ENCODE measurements around the gene SGTA. TPM values are rescaled to one million over a fixed set of nuclear protein-coding genes. Genes with fewer than 3 reads are reported as not detected.

The SGTA gene
- total RNA-seq, 1 donor from 2014 or later, result 72.6 TPM

DNA sequence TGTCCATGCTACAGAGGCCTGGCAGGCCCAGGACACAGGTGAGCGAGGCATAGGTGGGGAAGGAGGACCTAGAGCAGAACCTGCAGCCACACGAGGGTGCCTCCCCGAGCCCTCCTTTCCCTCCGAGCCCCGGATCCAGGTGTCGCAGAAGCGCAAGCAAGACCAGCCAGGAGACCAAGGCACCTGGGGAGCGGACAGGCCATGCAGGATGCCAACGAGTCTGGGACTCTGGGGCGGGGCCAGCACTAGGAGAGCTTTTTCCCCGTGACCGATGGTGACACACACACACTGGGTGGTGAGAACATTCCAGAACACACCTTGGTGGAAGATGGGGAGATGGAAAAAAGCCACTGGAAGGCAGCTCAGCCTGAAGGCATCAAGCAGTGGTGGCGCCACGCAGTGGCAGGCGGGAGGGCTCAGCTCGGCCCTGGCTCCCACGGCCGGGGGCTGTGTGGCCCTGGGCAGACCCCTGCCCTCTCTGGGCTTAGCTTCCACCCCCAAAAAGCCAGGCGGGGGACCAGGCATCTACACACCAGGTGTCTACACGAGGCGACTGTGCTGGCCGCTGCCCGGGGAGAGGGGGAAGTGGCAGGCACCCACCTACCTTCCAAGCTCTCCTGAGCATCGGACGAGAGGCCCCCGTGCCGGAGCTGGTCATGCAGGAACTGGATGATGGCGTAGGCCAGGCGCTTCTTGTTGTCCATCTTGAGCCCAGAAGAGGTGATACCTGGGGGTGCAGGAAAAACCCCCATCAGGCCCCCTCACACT is 14.5 kb downstream of the SGTA start:
- Histone ChIP-seq H3K4me1 (peaks cover 45% of the 10 kb centered on the region), H3K9me3 (replicated peaks) (no peaks in the 10 kb centered on the region), H3K4me3 (no peak overlapping the region), H3K36me3 (peaks cover 53% of the 10 kb centered on the region), H3K27me3 (ENCODE audit: low read depth) (no peaks in the 10 kb centered on the region), H3K27ac (replicated peaks) (peak overlapping the region; percentile 84)
- TF ChIP-seq, protein P1, sequence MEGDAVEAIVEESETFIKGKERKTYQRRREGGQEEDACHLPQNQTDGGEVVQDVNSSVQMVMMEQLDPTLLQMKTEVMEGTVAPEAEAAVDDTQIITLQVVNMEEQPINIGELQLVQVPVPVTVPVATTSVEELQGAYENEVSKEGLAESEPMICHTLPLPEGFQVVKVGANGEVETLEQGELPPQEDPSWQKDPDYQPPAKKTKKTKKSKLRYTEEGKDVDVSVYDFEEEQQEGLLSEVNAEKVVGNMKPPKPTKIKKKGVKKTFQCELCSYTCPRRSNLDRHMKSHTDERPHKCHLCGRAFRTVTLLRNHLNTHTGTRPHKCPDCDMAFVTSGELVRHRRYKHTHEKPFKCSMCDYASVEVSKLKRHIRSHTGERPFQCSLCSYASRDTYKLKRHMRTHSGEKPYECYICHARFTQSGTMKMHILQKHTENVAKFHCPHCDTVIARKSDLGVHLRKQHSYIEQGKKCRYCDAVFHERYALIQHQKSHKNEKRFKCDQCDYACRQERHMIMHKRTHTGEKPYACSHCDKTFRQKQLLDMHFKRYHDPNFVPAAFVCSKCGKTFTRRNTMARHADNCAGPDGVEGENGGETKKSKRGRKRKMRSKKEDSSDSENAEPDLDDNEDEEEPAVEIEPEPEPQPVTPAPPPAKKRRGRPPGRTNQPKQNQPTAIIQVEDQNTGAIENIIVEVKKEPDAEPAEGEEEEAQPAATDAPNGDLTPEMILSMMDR (IDR thresholded peaks at IDR 0.05; ENCODE audit: borderline replicate concordance), result no peak
- intact Hi-C loops (cut with micrococcal nuclease), result no loop called here
- DNase-seq, result no peak

DNA sequence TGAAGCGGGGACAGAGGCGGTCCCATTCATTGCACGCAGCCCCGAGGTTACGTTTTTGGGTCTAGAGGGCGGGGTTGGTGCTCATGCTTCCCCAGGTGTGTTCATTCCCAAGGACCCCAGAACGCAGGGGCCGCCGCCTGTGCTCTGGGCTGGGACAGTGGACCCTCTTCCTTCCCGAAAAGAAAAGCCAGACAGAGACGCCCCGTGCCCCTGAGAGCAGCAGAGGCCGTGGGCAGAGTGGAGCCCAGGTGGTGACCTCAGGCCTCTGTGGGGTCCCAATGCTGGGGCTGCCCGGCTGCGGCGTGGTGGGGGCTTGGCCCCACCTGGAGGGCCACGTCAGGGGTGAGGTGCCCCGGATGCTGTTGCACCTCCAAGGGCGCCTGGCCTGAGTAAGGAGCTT is 15.4 kb downstream of the SGTA start:
- H3K4me3 ChIP-seq, result no peak overlapping the region
- intact Hi-C loops (cut with micrococcal nuclease), result no loop called here
- H3K4me1 ChIP-seq, result peaks cover 45% of the 10 kb centered on the region
- H3K27ac ChIP-seq (replicated peaks), result no peak overlapping the region
- H3K27me3 ChIP-seq (ENCODE audit: low read depth), result no peaks in the 10 kb centered on the region
- TF ChIP-seq, protein P1 (IDR thresholded peaks at IDR 0.05; ENCODE audit: borderline replicate concordance), result no peak
- DNase-seq, result no peak
- H3K36me3 ChIP-seq, result peaks cover 61% of the 10 kb centered on the region
- H3K9me3 ChIP-seq (replicated peaks), result no peaks in the 10 kb centered on the region

DNA sequence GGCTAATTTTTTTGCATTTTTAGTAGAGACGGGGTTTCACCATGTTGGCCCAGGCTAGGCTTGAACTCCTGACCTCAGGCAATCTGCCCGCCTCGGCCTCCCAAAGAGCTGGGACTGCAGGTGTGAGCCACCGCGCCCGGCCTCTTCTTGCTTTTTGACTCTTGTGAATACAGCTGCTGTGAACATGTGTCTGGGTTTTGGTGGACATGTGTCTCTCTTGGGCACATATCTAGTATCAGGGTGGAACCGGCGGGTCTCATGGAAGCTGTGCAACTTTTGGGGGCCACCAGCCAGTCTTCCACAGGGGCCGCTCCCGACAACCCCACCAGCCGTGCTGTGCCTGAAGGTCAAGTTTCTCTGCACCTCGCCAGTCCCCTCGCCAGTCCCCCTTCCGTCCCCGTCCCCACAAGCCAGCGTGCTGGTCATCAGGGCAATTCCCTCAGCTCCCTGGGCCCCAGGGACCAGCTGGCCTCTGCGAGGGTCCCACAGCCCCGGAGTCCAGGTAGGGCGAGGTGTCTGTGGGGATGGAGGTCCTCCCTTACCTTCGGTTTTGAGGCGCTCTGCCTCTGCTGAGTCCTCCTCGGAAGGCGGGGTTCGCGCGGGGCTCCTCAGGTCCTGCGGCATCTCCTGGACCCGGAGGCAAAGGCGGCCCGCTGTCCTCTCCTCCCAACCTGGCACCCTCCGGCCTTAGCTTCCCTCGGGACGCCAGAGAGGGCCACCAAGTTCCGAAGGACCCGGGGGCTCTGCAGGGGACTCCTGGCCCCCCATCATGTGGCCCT is 16.3 kb downstream of the SGTA start:
- intact Hi-C loops (cut with micrococcal nuclease), result no loop called here
- peaks cover 70% of the 10 kb centered on the region for H3K36me3 ChIP-seq
- TF ChIP-seq, protein P1 (IDR thresholded peaks at IDR 0.05; ENCODE audit: borderline replicate concordance), result no peak

DNA sequence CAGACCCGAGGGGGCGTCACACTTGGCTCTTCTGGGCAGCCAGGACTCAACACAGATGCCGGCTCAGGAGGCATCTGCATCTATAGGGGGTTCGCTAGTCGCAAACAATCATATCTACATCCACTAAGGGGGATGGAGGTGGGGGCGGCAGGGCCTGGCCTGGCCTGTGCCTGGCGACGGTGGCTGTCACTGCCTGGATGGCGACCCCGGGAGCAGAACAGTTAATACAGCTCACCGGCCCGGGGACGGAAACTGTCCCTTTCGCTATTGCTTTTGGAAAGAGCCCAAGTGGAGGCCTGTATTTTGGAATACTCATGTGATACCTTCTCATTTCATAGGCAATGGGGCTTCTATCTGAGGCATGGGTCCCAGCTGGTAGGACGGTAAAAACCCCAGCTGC is 17.7 kb downstream of the SGTA start:
- Histone ChIP-seq H3K4me3 (no peak overlapping the region), H3K4me1 (peaks cover 22% of the 10 kb centered on the region), H3K36me3 (peaks cover 84% of the 10 kb centered on the region), H3K27me3 (ENCODE audit: low read depth) (no peaks in the 10 kb centered on the region), H3K27ac (replicated peaks) (no peak overlapping the region), H3K9me3 (replicated peaks) (no peaks in the 10 kb centered on the region)
- intact Hi-C loops (cut with micrococcal nuclease), result no loop called here
- TF ChIP-seq, protein P1 (IDR thresholded peaks at IDR 0.05; ENCODE audit: borderline replicate concordance), result no peak
- DNase-seq, result no peak

More for the DNA sequence above, 16.3 kb downstream of the SGTA start:
- no peak for DNase-seq
- no peaks in the 10 kb centered on the region for H3K9me3 ChIP-seq (replicated peaks)
- H3K27ac ChIP-seq (replicated peaks), result no peak overlapping the region
- H3K4me3 ChIP-seq, result no peak overlapping the region
- H3K27me3 ChIP-seq (ENCODE audit: low read depth), result no peaks in the 10 kb centered on the region
- H3K4me1 ChIP-seq, result peaks cover 36% of the 10 kb centered on the region

DNA sequence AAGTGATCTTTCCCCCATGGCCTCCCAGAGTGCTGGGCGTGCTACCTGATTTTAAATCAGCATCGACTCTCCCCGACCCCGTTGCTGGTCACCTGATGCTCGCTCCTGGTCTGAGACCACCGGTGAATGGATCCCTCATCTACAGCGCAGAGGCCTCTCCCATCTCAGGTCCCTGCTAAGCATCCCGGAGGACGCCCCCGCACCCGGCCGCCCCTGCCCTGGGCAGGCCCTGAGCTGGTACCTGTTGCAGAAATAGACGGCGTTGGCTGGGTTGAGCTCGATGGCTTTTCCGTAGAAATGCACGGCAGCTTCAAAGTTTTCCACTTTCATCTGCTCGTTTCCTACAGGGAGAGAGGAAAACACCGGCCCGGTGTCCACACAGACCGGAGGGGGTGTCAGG is 18.1 kb downstream of the SGTA start:
- TF ChIP-seq, protein P1 (IDR thresholded peaks at IDR 0.05; ENCODE audit: borderline replicate concordance), result no peak
- intact Hi-C loops (cut with micrococcal nuclease), result no loop called here
- Histone ChIP-seq H3K9me3 (replicated peaks) (no peaks in the 10 kb centered on the region), H3K4me1 (peaks cover 18% of the 10 kb centered on the region), H3K36me3 (peaks cover 88% of the 10 kb centered on the region), H3K27me3 (ENCODE audit: low read depth) (no peaks in the 10 kb centered on the region), H3K27ac (replicated peaks) (no peak overlapping the region), H3K4me3 (no peak overlapping the region)
- no peak for DNase-seq

Measured in left ventricle myocardium inferior (tissue), 1 donor.